Kidney (tissue), 14 donors: ENCODE results near the gene DNM2. TPM values are rescaled to one million over a fixed set of nuclear protein-coding genes. Genes with fewer than 3 reads are reported as not detected.

ENCODE experiments used
- DNase-seq, 5 donors: peaks; one replicate each; pipeline ENCODE4 v3.0.0-alpha.2; 2013 to 2020
- FAIRE-seq: peaks from 2 replicates; lab custom pipeline; 2012; peaks lifted over from hg19 to GRCh38; lab: Jason Lieb, UNC
- H3K27ac ChIP-seq, 2 donors: one replicate each; pipeline ENCODE4 v1.7.0; 2013; ENCODE audit warnings: low read depth in 2 of 2, low read length in 2 of 2, inconsistent platforms in 1 of 2
- H3K27me3 ChIP-seq: one replicate; pipeline ENCODE4 v1.7.1; 2013; ENCODE audit warnings: low read length, inconsistent platforms; ENCODE audit not compliant: control insufficient read depth, insufficient read depth
- H3K36me3 ChIP-seq, 3 donors: one replicate each; pipeline versions ENCODE4 v1.7.0 to v1.7.1; 2013; ENCODE audit warnings: low read length in 3 of 3, control low read depth in 1 of 3, inconsistent platforms in 1 of 3; ENCODE audit not compliant: insufficient read depth in 3 of 3, control insufficient read depth in 2 of 3
- H3K4me1 ChIP-seq, 3 donors: one replicate each; pipeline versions ENCODE4 v1.7.0 to v1.7.1; 2013; ENCODE audit warnings: low read length in 3 of 3, inconsistent platforms in 1 of 3, low read depth in 1 of 3; ENCODE audit not compliant: control insufficient read depth in 2 of 3, insufficient read depth in 2 of 3
- H3K4me3 ChIP-seq, 3 donors: one replicate each; pipeline versions ENCODE4 v1.7.0 to v1.8.1; 2013; ENCODE audit warnings: low read length in 3 of 3, control low read depth in 1 of 3, inconsistent platforms in 1 of 3
- H3K9ac ChIP-seq, 3 donors: one replicate each; pipeline versions ENCODE4 v1.7.0 to v1.7.1; 2013; ENCODE audit warnings: low read length in 3 of 3, control low read depth in 1 of 3, inconsistent platforms in 1 of 3
- H3K9me3 ChIP-seq, 3 donors: one replicate each; pipeline versions ENCODE4 v1.7.0 to v1.7.1; 2013; ENCODE audit warnings: low read length in 3 of 3, control low read depth in 1 of 3, inconsistent platforms in 1 of 3; ENCODE audit not compliant: control insufficient read depth in 2 of 3, insufficient read depth in 1 of 3
- CTCF ChIP-seq: IDR thresholded peaks from 3 replicates; pipeline ENCODE4 v1.5.1; 2012; ENCODE audit warnings: mild to moderate bottlenecking, moderate library complexity, borderline replicate concordance; ENCODE audit not compliant: insufficient read depth; ENCODE audit errors: extremely low read depth
- intact Hi-C: fragments of 100-400 bp; cut with DNase I; formaldehyde crosslinking; loops from one replicate; pipeline ENCODE4 v1.11.1; 2022
- polyA plus RNA-seq: library from polyadenylated mRNA; stranded (reverse); fragments of 350-450 nt; fragmentation: Illumina TruSeq; extraction: RNeasy Lipid Tissue Mini Kit (QIAGEN cat#74804); gene quantifications from one replicate; pipeline ENCODE4 v1.2.3, GENCODE V29; 2014; ENCODE audit warnings: low read depth, low replicate concordance; ENCODE audit not compliant: insufficient read depth
- total RNA-seq: library from RNA; stranded (reverse); fragmentation: NEBNext Ultra II Directional; extraction: Animal tissue kit (Norgen Biotek cat#: 25700); gene quantifications from one replicate; pipeline ENCODE4 v1.2.1, GENCODE V29; 2021
- donor health status: control.
- donor health status: control.
- donor health status: control.
- donor health status: control.
- donor health status: control.
- donor health status: DM: yes; HTN: yes; CAD: no.
- donor health status: Normal renal cell carcinoma (clear cell type).

The DNM2 gene
- total and polyA plus RNA-seq, 2 donors from 2014 or later: 79.0 to 226 TPM

GRCh38 chr19:10682397-10683063 is 35.3 kb upstream of the DNM2 start:
- FAIRE-seq: no peak

GRCh38 chr19:10683064-10683426 is 34.8 kb upstream of the DNM2 start:
- no peaks in the 10 kb centered on the region for H3K9me3 ChIP-seq
- no peaks in the 10 kb centered on the region for H3K27me3 ChIP-seq
- no peak for FAIRE-seq
- H3K9ac ChIP-seq: no peak overlapping the region
- H3K4me1 ChIP-seq: no peaks in the 10 kb centered on the region
- no peak for DNase-seq
- no peak for TF ChIP-seq CTCF
- H3K27ac ChIP-seq: no peak overlapping the region
- H3K36me3 ChIP-seq: peaks cover 24 to 81% (median 60%) of the 10 kb centered on the region in 3 donors
- intact Hi-C loops: no loop called here
- H3K4me3 ChIP-seq: no peak overlapping the region

More at GRCh38 chr19:10682397-10683063, 35.3 kb upstream of the DNM2 start:
- Histone ChIP-seq H3K36me3 (peaks cover 26 to 87% (median 65%) of the 10 kb centered on the region in 3 donors), H3K9ac (no peak overlapping the region), H3K4me3 (no peak overlapping the region), H3K4me1 (no peaks in the 10 kb centered on the region), H3K27me3 (no peaks in the 10 kb centered on the region), H3K9me3 (no peaks in the 10 kb centered on the region), H3K27ac (no peak overlapping the region)
- intact Hi-C loops: no loop called here
- no peak for TF ChIP-seq CTCF
- no peak for DNase-seq

- no peak for TF ChIP-seq CTCF
These were observed 34.3 kb upstream of the DNM2 start for GRCh38 chr19:10683582-10683981.

More at GRCh38 chr19:10683582-10683981, 34.3 kb upstream of the DNM2 start:
- Histone ChIP-seq H3K4me3 (no peak overlapping the region), H3K9ac (no peak overlapping the region), H3K27ac (no peak overlapping the region), H3K27me3 (no peaks in the 10 kb centered on the region), H3K36me3 (peaks cover 23 to 80% (median 56%) of the 10 kb centered on the region in 3 donors), H3K4me1 (no peaks in the 10 kb centered on the region), H3K9me3 (no peaks in the 10 kb centered on the region)
- DNase-seq: no peak
- FAIRE-seq: no peak
- intact Hi-C loops: no loop called here
